NCI-H510A treated with DMSO at 0.1 percent for 48 hours (cell line): ENCODE results near the gene C4BPB.

Source experiments
- DNase-seq: peaks from one replicate; lab custom pipeline; 2025; lab: John Stamatoyannopoulos, UW

C4BPB gene

DNA sequence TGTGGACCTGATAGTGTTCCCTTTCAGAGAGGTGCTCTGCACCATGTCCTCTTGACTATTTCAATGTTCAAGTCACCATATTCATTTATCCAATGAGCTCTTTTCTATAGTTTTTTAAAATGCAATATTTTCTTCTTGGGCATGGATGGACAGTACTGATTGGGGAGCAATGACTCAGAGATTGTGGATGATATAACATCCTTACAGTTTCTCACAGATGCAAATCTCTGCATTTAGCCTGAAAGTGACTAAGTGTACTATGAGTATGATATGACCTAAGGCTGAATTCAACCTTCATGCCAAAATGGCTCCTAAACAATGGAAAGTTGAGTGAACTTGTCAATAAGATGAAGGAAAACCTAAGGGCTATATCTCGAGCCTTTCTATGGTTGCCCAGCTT lies 51.9 kb downstream of the C4BPB start:
- DNase-seq, result no peak

DNA sequence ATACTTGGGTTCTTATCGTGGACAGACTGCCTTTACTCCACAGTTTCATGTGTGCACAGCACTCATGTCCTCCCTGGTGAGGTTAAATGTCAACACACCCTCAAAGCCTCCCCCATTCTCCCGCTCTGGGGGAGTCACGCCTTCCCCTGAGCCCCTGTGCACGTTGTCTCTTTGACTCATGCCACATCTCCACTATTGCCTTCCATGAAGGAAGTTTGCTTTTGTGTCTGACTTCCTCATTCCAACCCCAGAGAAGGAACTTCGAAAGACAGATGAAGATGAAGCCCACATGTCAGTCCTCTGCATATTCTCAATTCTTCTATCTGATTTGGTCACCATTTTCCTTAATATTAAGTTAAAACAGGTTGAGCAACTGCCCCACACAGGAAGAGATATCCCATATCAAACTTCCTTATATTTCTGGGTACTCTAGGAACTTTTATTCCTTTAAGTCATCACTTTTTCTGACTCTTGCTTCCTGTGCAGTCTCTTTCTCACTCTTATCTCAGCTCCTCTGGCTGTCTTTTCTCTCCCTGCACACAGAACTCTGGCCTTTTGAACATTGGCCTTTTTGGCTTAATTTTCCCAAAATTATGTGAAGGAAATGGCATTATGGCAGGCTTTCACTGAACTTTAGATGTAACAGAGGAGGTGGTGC lies 56.9 kb downstream of the C4BPB start:
- no peak for DNase-seq
